ENCODE measurements around the gene RAD9A.

Gene RAD9A

GRCh38 chr11:67435727-67436458, 44.1 kb downstream of the RAD9A start:
- no peaks in the 10 kb centered on the region for H3K9me3 Mint-ChIP-seq
- peaks cover 61% of the 10 kb centered on the region for H3K36me3 Mint-ChIP-seq (ENCODE audit: insufficient read depth)
- peaks cover 70% of the 10 kb centered on the region for H3K4me1 Mint-ChIP-seq
- H3K27ac Mint-ChIP-seq (ENCODE audit: low read depth) = peak overlapping the region; percentile 97
- H3K27me3 Mint-ChIP-seq = no peaks in the 10 kb centered on the region
- no peak for ATAC-seq (replicated peaks; ENCODE audit: extremely low read depth, poor library complexity, severe bottlenecking)
- no peak for DNase-seq (ENCODE audit: low spot score in 2 of 2)
- peak overlapping the region; percentile 96 for H3K4me3 Mint-ChIP-seq

- Mint-ChIP-seq H3K27me3 (no peaks in the 10 kb centered on the region), H3K36me3 (ENCODE audit: insufficient read depth) (peaks cover 58% of the 10 kb centered on the region), H3K4me1 (peaks cover 74% of the 10 kb centered on the region), H3K9me3 (no peaks in the 10 kb centered on the region), H3K4me3 (peak overlapping the region; percentile 96), H3K27ac (ENCODE audit: low read depth) (peak overlapping the region; percentile 97)
- ATAC-seq (replicated peaks; ENCODE audit: extremely low read depth, poor library complexity, severe bottlenecking) (peak; percentile 29), DNase-seq (ENCODE audit: low spot score in 2 of 2) (peak in 1 of 2 donors; percentile 47)
Measured at GRCh38 chr11:67436459-67437081, 44.8 kb downstream of the RAD9A start.

DNA sequence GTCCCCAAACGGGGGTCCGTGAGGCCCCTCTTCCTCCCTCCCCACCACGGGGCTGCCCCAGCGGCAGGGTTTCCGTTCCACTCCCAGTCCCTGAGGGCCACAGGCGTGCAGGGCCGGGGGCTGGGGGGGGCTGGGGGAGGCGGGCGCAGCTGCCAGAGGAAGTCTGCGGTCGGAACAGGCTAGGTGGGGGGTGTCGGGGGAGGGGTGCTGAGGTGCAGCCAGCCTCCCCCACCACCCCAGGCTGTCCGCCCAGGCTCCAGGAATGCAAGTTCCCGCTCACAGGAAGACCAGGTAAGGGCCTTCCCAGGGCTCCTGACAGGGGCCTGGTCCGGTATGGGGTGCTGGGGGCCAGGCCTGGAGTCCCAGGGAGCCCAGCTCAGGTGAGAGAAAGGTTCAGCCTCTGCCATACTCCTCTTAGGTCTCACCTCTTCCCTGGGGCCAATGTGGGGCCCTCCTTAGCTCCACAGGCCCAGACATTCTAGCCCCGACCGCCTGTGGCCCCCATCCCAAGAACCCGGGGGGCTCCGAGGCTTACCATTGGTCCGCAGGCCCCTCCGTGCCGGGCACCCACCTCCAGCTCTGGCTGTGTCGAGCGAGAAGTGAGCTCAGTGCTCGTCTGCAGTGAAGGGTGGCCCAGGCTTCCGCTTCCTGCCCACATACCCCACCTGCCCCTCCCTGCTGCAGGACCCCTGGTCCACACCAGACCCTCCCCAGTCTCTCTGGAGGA, 45.5 kb downstream of the RAD9A start, which contains the start of gene PTPRCAP:
Gene PTPRCAP, minus strand, starts transcription at position 601 of the 727 bp plus-strand sequence. Its CDS starts 63 bp downstream, at position 538.
- H3K4me3 Mint-ChIP-seq = peak within 1 kb of the TSS; percentile 96
- H3K36me3 Mint-ChIP-seq (ENCODE audit: insufficient read depth) = peaks cover 59% of the 10 kb centered on the region
- DNase-seq (ENCODE audit: low spot score in 2 of 2) = peak in 1 of 2 donors; percentile 67
- H3K4me1 Mint-ChIP-seq = peaks cover 72% of the 10 kb centered on the region
- H3K27me3 Mint-ChIP-seq = no peaks in the 10 kb centered on the region
- H3K9me3 Mint-ChIP-seq = no peaks in the 10 kb centered on the region
- ATAC-seq (replicated peaks; ENCODE audit: extremely low read depth, poor library complexity, severe bottlenecking) = peak; percentile 70
- peak within 1 kb of the TSS; percentile 97 for H3K27ac Mint-ChIP-seq (ENCODE audit: low read depth)

- H3K27me3 Mint-ChIP-seq = no peaks in the 10 kb centered on the region
- H3K4me3 Mint-ChIP-seq = peak overlapping the region; percentile 96
- no peaks in the 10 kb centered on the region for H3K9me3 Mint-ChIP-seq
- DNase-seq (ENCODE audit: low spot score in 2 of 2) = no peak
- H3K27ac Mint-ChIP-seq (ENCODE audit: low read depth) = peak overlapping the region; percentile 97
- ATAC-seq (replicated peaks; ENCODE audit: extremely low read depth, poor library complexity, severe bottlenecking) = no peak
- peaks cover 66% of the 10 kb centered on the region for H3K4me1 Mint-ChIP-seq
- peaks cover 59% of the 10 kb centered on the region for H3K36me3 Mint-ChIP-seq (ENCODE audit: insufficient read depth)
Measured at GRCh38 chr11:67437809-67438157, 46.0 kb downstream of the RAD9A start.

GRCh38 chr11:67438158-67438902, 46.5 kb downstream of the RAD9A start:
- Mint-ChIP-seq H3K4me1 (peaks cover 61% of the 10 kb centered on the region), H3K4me3 (peak overlapping the region; percentile 96), H3K9me3 (no peaks in the 10 kb centered on the region), H3K36me3 (ENCODE audit: insufficient read depth) (peaks cover 56% of the 10 kb centered on the region), H3K27ac (ENCODE audit: low read depth) (peak overlapping the region; percentile 97), H3K27me3 (no peaks in the 10 kb centered on the region)
- DNase-seq (ENCODE audit: low spot score in 2 of 2) (peak; percentile 62 to 64), ATAC-seq (replicated peaks; ENCODE audit: extremely low read depth, poor library complexity, severe bottlenecking) (peak; percentile 37)

- peaks cover 52% of the 10 kb centered on the region for H3K4me1 Mint-ChIP-seq
- H3K4me3 Mint-ChIP-seq = peak overlapping the region; percentile 96
- no peaks in the 10 kb centered on the region for H3K27me3 Mint-ChIP-seq
- H3K9me3 Mint-ChIP-seq = no peaks in the 10 kb centered on the region
- peaks cover 50% of the 10 kb centered on the region for H3K36me3 Mint-ChIP-seq (ENCODE audit: insufficient read depth)
- peak overlapping the region; percentile 97 for H3K27ac Mint-ChIP-seq (ENCODE audit: low read depth)
- ATAC-seq (replicated peaks; ENCODE audit: extremely low read depth, poor library complexity, severe bottlenecking) = no peak
- DNase-seq (ENCODE audit: low spot score in 2 of 2) = no peak
Measured at GRCh38 chr11:67439321-67440228, 47.8 kb downstream of the RAD9A start.

DNA sequence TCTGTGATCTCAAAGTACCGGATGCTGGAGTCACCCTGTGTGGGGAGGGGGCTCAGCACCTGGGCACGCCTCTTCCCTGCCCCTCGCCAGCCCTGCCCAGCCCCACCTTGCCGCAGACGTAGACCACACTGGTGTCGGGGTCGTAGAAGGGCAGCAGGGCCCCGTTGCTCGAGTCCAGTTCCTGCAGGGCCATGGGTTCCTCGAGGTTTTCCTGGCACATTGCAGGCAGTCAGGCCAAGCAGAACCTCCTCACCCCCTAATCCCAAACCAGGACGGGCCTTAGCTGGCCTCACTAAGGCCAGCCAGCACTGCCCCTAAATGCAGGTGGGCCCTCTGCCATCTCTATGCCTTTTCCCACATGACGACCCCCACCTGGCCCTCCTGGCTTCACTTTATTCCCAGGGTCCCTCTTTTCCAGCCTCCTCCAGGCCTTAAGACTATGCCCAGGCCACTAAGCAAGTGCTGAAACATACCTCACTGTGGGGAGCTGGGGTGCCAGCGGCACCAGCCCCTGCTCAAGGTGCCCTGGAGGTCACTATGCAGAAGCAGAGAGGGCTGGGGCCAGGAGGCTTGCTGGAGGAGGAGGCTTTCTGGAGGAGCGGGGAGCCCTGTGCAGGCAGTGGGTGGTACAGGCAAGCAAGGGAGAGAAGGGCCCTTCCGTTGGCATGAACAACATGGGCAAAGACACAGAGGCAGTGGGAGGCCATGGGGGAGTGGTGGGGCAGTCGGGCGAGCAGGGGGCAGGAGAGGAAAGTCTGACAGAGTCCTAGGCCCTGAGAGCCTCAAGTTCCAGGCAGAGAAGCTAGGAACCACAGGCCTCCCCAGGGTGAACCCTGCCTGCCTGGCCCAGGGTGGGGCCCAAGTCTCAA, 48.7 kb downstream of the RAD9A start:
- H3K9me3 Mint-ChIP-seq = no peaks in the 10 kb centered on the region
- no peak for ATAC-seq (replicated peaks; ENCODE audit: extremely low read depth, poor library complexity, severe bottlenecking)
- H3K27ac Mint-ChIP-seq (ENCODE audit: low read depth) = peak overlapping the region; percentile 97
- H3K4me3 Mint-ChIP-seq = peak overlapping the region; percentile 96
- peaks cover 44% of the 10 kb centered on the region for H3K36me3 Mint-ChIP-seq (ENCODE audit: insufficient read depth)
- H3K4me1 Mint-ChIP-seq = peaks cover 57% of the 10 kb centered on the region
- no peak for DNase-seq (ENCODE audit: low spot score in 2 of 2)
- no peaks in the 10 kb centered on the region for H3K27me3 Mint-ChIP-seq

GRCh38 chr11:67441098-67441563, 49.3 kb downstream of the RAD9A start:
- DNase-seq (ENCODE audit: low spot score in 2 of 2) (no peak), ATAC-seq (replicated peaks; ENCODE audit: extremely low read depth, poor library complexity, severe bottlenecking) (no peak)
- H3K4me1 Mint-ChIP-seq = peaks cover 58% of the 10 kb centered on the region
- peak overlapping the region; percentile 97 for H3K27ac Mint-ChIP-seq (ENCODE audit: low read depth)
- peaks cover 41% of the 10 kb centered on the region for H3K36me3 Mint-ChIP-seq (ENCODE audit: insufficient read depth)
- H3K9me3 Mint-ChIP-seq = no peaks in the 10 kb centered on the region
- H3K4me3 Mint-ChIP-seq = no peak overlapping the region
- no peaks in the 10 kb centered on the region for H3K27me3 Mint-ChIP-seq

- no peak for ATAC-seq (replicated peaks; ENCODE audit: extremely low read depth, poor library complexity, severe bottlenecking)
- Mint-ChIP-seq H3K27ac (ENCODE audit: low read depth) (peak overlapping the region; percentile 97), H3K27me3 (no peaks in the 10 kb centered on the region), H3K9me3 (no peaks in the 10 kb centered on the region), H3K4me3 (peak overlapping the region; percentile 68), H3K36me3 (ENCODE audit: insufficient read depth) (peaks cover 41% of the 10 kb centered on the region), H3K4me1 (peaks cover 56% of the 10 kb centered on the region)
- DNase-seq (ENCODE audit: low spot score in 2 of 2) = no peak
Measured at GRCh38 chr11:67441731-67442351, 50.1 kb downstream of the RAD9A start.

- DNase-seq (ENCODE audit: low spot score in 2 of 2) (no peak), ATAC-seq (replicated peaks; ENCODE audit: extremely low read depth, poor library complexity, severe bottlenecking) (no peak)
- peaks cover 34% of the 10 kb centered on the region for H3K36me3 Mint-ChIP-seq (ENCODE audit: insufficient read depth)
- peaks cover 62% of the 10 kb centered on the region for H3K4me1 Mint-ChIP-seq
- peak overlapping the region; percentile 97 for H3K27ac Mint-ChIP-seq (ENCODE audit: low read depth)
- H3K4me3 Mint-ChIP-seq = peak overlapping the region; percentile 68
- H3K27me3 Mint-ChIP-seq = no peaks in the 10 kb centered on the region
- no peaks in the 10 kb centered on the region for H3K9me3 Mint-ChIP-seq
Measured at GRCh38 chr11:67442504-67443404, 51.0 kb downstream of the RAD9A start.
